SU-DHL-6 (cell line): ENCODE measurements around the gene PPP1R3E.

Experiments
- CTCF ChIP-seq: fragments of 200-600 bp; sonication (generic); IDR thresholded peaks from one replicate; pipeline ENCODE4 v1.5.1; 2017; ENCODE audit warnings: antibody characterized with exemption, mild to moderate bottlenecking, low read length, moderate library complexity; ENCODE audit not compliant: insufficient read depth, poor library complexity, severe bottlenecking
- EZH2phosphoT487 ChIP-seq: fragments of 200-600 bp; sonication (generic), shearing (Covaris generic); conservative IDR thresholded peaks from 2 replicates; pipeline ENCODE4 v1.6.1; 2018; ENCODE audit warnings: mild to moderate bottlenecking, antibody characterized with exemption, low read length, moderate library complexity, mixed read lengths

GRCh38 chr14:23324993-23325392, 22.3 kb upstream of the PPP1R3E start:
- no peak for TF ChIP-seq EZH2phosphoT487
- TF ChIP-seq CTCF = no peak
